PFSK-1 (cell line): ENCODE measurements around the gene POMGNT1.

Experiments used
- FOXP2 ChIP-seq: optimal IDR thresholded peaks from 2 replicates; pipeline ENCODE3; 2011; ENCODE audit warnings: borderline replicate concordance, control low read depth, inconsistent platforms; ENCODE audit not compliant: insufficient read depth; ENCODE audit errors: extremely low read length, extremely low read depth
- POLR2AphosphoS5 ChIP-seq: IDR thresholded peaks from 2 replicates; pipeline ENCODE4 v1.6.1; 2012; ENCODE audit warnings: low read depth, mild to moderate bottlenecking, control low read depth, low read length, moderate library complexity
- REST ChIP-seq, 2 experiments: IDR thresholded peaks; 2 replicates each; pipeline versions ENCODE4 v1.6.1 to v1.8.0; 2011 to 2012; ENCODE audit warnings: low read depth in 2 of 2, low read length in 2 of 2, control low read depth in 1 of 2, inconsistent platforms in 1 of 2, mild to moderate bottlenecking in 1 of 2, moderate library complexity in 1 of 2; ENCODE audit not compliant: insufficient read depth in 1 of 2
- SIN3A ChIP-seq: IDR thresholded peaks from 2 replicates; pipeline ENCODE4 v1.6.1; 2012; ENCODE audit warnings: mild to moderate bottlenecking, low read length, moderate library complexity, borderline replicate concordance; ENCODE audit not compliant: insufficient read depth
- TAF1 ChIP-seq: IDR thresholded peaks from 2 replicates; pipeline ENCODE4 v1.6.1; 2012; ENCODE audit warnings: low read length, control low read depth, borderline replicate concordance; ENCODE audit not compliant: insufficient read depth

POMGNT1 gene

GRCh38 chr1:46199233-46199749, 1.1 kb upstream of the POMGNT1 start:
- no peak for TF ChIP-seq SIN3A
- no peak for TF ChIP-seq TAF1
- no peak for TF ChIP-seq REST (IDR thresholded peaks at IDR 0.05; ENCODE audit: insufficient read depth in 1 of 2, low read depth in 2 of 2, low read length in 2 of 2)
- no peak for TF ChIP-seq FOXP2
- no peak for TF ChIP-seq POLR2AphosphoS5

- TF ChIP-seq FOXP2 (no peak), POLR2AphosphoS5 (no peak), TAF1 (no peak), SIN3A (no peak), REST (IDR thresholded peaks at IDR 0.05; ENCODE audit: insufficient read depth in 1 of 2, low read depth in 2 of 2, low read length in 2 of 2) (no peak)
Measured at GRCh38 chr1:46197560-46197963, 672 bp downstream of the POMGNT1 start.

- no peak for TF ChIP-seq FOXP2
- no peak for TF ChIP-seq POLR2AphosphoS5
- TF ChIP-seq REST (IDR thresholded peaks at IDR 0.05; ENCODE audit: insufficient read depth in 1 of 2, low read depth in 2 of 2, low read length in 2 of 2) = no peak
- TF ChIP-seq TAF1 = no peak
- TF ChIP-seq SIN3A = no peak
Measured at GRCh38 chr1:46196609-46197008, 1.6 kb downstream of the POMGNT1 start.

- TF ChIP-seq REST (IDR thresholded peaks at IDR 0.05; ENCODE audit: insufficient read depth in 1 of 2, low read depth in 2 of 2, low read length in 2 of 2) (no peak), TAF1 (no peak), SIN3A (no peak), FOXP2 (no peak), POLR2AphosphoS5 (no peak)
Measured at GRCh38 chr1:46194641-46195193, 3.5 kb downstream of the POMGNT1 start.
